ENCODE results near the gene SLC25A6. TPM values are rescaled to one million over a fixed set of nuclear protein-coding genes. Genes with fewer than 3 reads are reported as not detected.

Gene SLC25A6
- total and polyA plus RNA-seq, 2 experiments from 2014 or later = 256 to 317 TPM

- no peak overlapping the region for H2AFZ ChIP-seq
- no peaks in the 10 kb centered on the region for H3K9me3 ChIP-seq (ENCODE audit: low read depth)
- no peak overlapping the region for H3K27ac ChIP-seq
- no peaks in the 10 kb centered on the region for H3K4me1 ChIP-seq (ENCODE audit: insufficient read depth)
- no peaks in the 10 kb centered on the region for H4K20me1 ChIP-seq (ENCODE audit: insufficient read depth)
- no peak for TF ChIP-seq EZH2 (IDR thresholded peaks at IDR 0.05; ENCODE audit: insufficient read depth, poor library complexity, severe bottlenecking)
- no peak for TF ChIP-seq EZH2phosphoT487 (IDR thresholded peaks at IDR 0.05; ENCODE audit: insufficient read depth, low read depth)
- H3K36me3 ChIP-seq (ENCODE audit: low read depth) = no peaks in the 10 kb centered on the region
- in situ Hi-C loops (cut with MboI) = no loop called here
- 56 to 60% methylated on average over 22 of the region's 22 CpGs for WGBS, 2 experiments (ENCODE audit: low coverage in 1 of 2, low lambda C conversion rate in 2 of 2, missing lambda C conversion rate in 2 of 2)
- H3K9me2 ChIP-seq (ENCODE audit: insufficient read depth) = no peaks in the 10 kb centered on the region
- no peak overlapping the region for H3K9ac ChIP-seq
- no peak for DNase-seq
- no peak overlapping the region for H3K4me3 ChIP-seq
- H3F3A ChIP-seq (ENCODE audit: insufficient read depth) = no peaks in the 10 kb centered on the region
- no peaks in the 10 kb centered on the region for H3K27me3 ChIP-seq (replicated peaks; ENCODE audit: insufficient read depth)
- no peaks in the 10 kb centered on the region for H3K79me2 ChIP-seq (ENCODE audit: insufficient read depth)
- no peak overlapping the region for H3K4me2 ChIP-seq (ENCODE audit: unreplicated experiment)
Measured at GRCh38 chrX:1341545-1342184, 50.2 kb downstream of the SLC25A6 start.

GRCh38 chrX:1336948-1337779, 54.7 kb downstream of the SLC25A6 start:
- H3F3A ChIP-seq (ENCODE audit: insufficient read depth) = no peaks in the 10 kb centered on the region
- H3K9me3 ChIP-seq (ENCODE audit: low read depth) = no peaks in the 10 kb centered on the region
- TF ChIP-seq EZH2phosphoT487 (IDR thresholded peaks at IDR 0.05; ENCODE audit: insufficient read depth, low read depth) = no peak
- no peak for TF ChIP-seq EZH2 (IDR thresholded peaks at IDR 0.05; ENCODE audit: insufficient read depth, poor library complexity, severe bottlenecking)
- peak overlapping the region; percentile 43; the same call in 1 of the 2 replicates for H3K4me3 ChIP-seq
- no peak overlapping the region for H3K27ac ChIP-seq
- H3K9ac ChIP-seq = no peak overlapping the region
- no peaks in the 10 kb centered on the region for H3K9me2 ChIP-seq (ENCODE audit: insufficient read depth)
- in situ Hi-C loops (cut with MboI) = no loop called here
- H3K79me2 ChIP-seq (ENCODE audit: insufficient read depth) = no peaks in the 10 kb centered on the region
- H3K36me3 ChIP-seq (ENCODE audit: low read depth) = no peaks in the 10 kb centered on the region
- no peak for DNase-seq
- H3K27me3 ChIP-seq (replicated peaks; ENCODE audit: insufficient read depth) = no peaks in the 10 kb centered on the region
- no peak overlapping the region for H2AFZ ChIP-seq
- H3K4me2 ChIP-seq (ENCODE audit: unreplicated experiment) = peak overlapping the region; percentile 83
- WGBS, 2 experiments (ENCODE audit: low coverage in 1 of 2, low lambda C conversion rate in 2 of 2, missing lambda C conversion rate in 2 of 2) = 44 to 48% methylated on average over 18 of the region's 18 CpGs
- no peaks in the 10 kb centered on the region for H4K20me1 ChIP-seq (ENCODE audit: insufficient read depth)
- no peaks in the 10 kb centered on the region for H3K4me1 ChIP-seq (ENCODE audit: insufficient read depth)

DNA sequence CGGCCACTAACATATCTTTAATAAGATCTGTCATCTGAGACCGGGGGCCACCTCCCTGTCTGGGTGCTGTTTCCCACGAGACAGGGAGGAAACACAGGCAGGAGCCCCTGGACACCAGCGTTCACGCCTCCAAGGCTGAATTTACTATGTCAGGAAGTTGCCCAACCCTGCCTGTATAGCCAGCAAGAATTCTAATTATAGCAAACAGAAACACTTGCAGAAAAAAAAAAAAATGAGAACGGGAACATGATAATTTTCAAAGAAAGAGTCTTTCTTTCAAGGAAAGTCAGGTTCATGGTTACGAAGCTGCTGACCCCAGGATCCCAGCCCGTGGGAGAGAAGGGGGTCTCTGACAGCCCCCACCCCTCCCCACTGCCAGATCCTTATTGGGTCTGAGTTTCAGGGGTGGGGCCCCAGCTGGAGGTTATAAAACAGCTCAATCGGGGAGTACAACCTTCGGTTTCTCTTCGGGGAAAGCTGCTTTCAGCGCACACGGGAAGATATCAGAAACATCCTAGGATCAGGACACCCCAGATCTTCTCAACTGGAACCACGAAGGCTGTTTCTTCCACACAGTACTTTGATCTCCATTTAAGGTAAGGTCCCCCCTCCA, 55.5 kb downstream of the SLC25A6 start, which contains the start of gene IL3RA:
IL3RA (plus strand) TSS at position 455 of the 613 bp plus-strand sequence. CDS start 4,981 bp downstream, outside the sequence.
- H3F3A ChIP-seq (ENCODE audit: insufficient read depth) = no peaks in the 10 kb centered on the region
- peak within 1 kb of the TSS; percentile 43 for H3K4me3 ChIP-seq
- no peak within 1 kb of the TSS for H3K27ac ChIP-seq
- H3K9ac ChIP-seq = no peak within 1 kb of the TSS
- no peaks in the 10 kb centered on the region for H3K79me2 ChIP-seq (ENCODE audit: insufficient read depth)
- TF ChIP-seq EZH2phosphoT487 (IDR thresholded peaks at IDR 0.05; ENCODE audit: insufficient read depth, low read depth) (no peak), EZH2 (IDR thresholded peaks at IDR 0.05; ENCODE audit: insufficient read depth, poor library complexity, severe bottlenecking) (no peak)
- no peaks in the 10 kb centered on the region for H3K9me3 ChIP-seq (ENCODE audit: low read depth)
- no peaks in the 10 kb centered on the region for H3K27me3 ChIP-seq (replicated peaks; ENCODE audit: insufficient read depth)
- no peaks in the 10 kb centered on the region for H3K36me3 ChIP-seq (ENCODE audit: low read depth)
- H4K20me1 ChIP-seq (ENCODE audit: insufficient read depth) = no peaks in the 10 kb centered on the region
- in situ Hi-C loops (cut with MboI) = no loop called here
- no peak within 1 kb of the TSS for H2AFZ ChIP-seq
- H3K4me1 ChIP-seq (ENCODE audit: insufficient read depth) = no peaks in the 10 kb centered on the region
- H3K4me2 ChIP-seq (ENCODE audit: unreplicated experiment) = peak within 1 kb of the TSS; percentile 83
- H3K9me2 ChIP-seq (ENCODE audit: insufficient read depth) = no peaks in the 10 kb centered on the region
- 16 to 20% methylated on average over 14 of the region's 14 CpGs for WGBS, 2 experiments (ENCODE audit: low coverage in 1 of 2, low lambda C conversion rate in 2 of 2, missing lambda C conversion rate in 2 of 2)
- DNase-seq = peak; percentile 23

Other genes with a start within 250 kb of the SLC25A6 start
- not detected in 2 replicates for gene CRLF2, start 179.5 kb downstream of the SLC25A6 start, total RNA-seq (2014; rRNA removed; shearing (Covaris generic))
- gene CRLF2, start 179.5 kb downstream of the SLC25A6 start, polyA plus RNA-seq (2016; fragmentation: Nextera tagmentation; extraction: Ambion mirVana) = not detected in 2 replicates
- not detected in 2 replicates for gene CSF2RA, start 123.3 kb downstream of the SLC25A6 start, total RNA-seq (2014; rRNA removed; shearing (Covaris generic))
- gene CSF2RA, start 123.3 kb downstream of the SLC25A6 start, polyA plus RNA-seq (2016; fragmentation: Nextera tagmentation; extraction: Ambion mirVana) = not detected in 2 replicates
- not detected in 2 replicates for gene IL3RA, start 55.3 kb downstream of the SLC25A6 start, total RNA-seq (2014; rRNA removed; shearing (Covaris generic))
- gene IL3RA, start 55.3 kb downstream of the SLC25A6 start, polyA plus RNA-seq (2016; fragmentation: Nextera tagmentation; extraction: Ambion mirVana) = 0.13 and 0.30 TPM in 2 replicates
- gene ASMTL, start 60.8 kb upstream of the SLC25A6 start, total RNA-seq (2014; rRNA removed; shearing (Covaris generic)) = 8.1 and 15.7 TPM in 2 replicates
- 36.2 and 38.4 TPM in 2 replicates for gene ASMTL, start 60.8 kb upstream of the SLC25A6 start, polyA plus RNA-seq (2016; fragmentation: Nextera tagmentation; extraction: Ambion mirVana)
- gene P2RY8, start 145.1 kb upstream of the SLC25A6 start, total RNA-seq (2014; rRNA removed; shearing (Covaris generic)) = not detected in 2 replicates
- 0.04 TPM in 1 of 2 replicates, not detected in the other for gene P2RY8, start 145.1 kb upstream of the SLC25A6 start, polyA plus RNA-seq (2016; fragmentation: Nextera tagmentation; extraction: Ambion mirVana)
- gene AKAP17A, start 199.5 kb upstream of the SLC25A6 start, total RNA-seq (2014; rRNA removed; shearing (Covaris generic)) = 21.8 and 23.3 TPM in 2 replicates
- gene AKAP17A, start 199.5 kb upstream of the SLC25A6 start, polyA plus RNA-seq (2016; fragmentation: Nextera tagmentation; extraction: Ambion mirVana) = 11.2 and 11.6 TPM in 2 replicates
- gene ASMT, start 222.9 kb upstream of the SLC25A6 start, total RNA-seq (2014; rRNA removed; shearing (Covaris generic)) = not detected in 2 replicates
- gene ASMT, start 222.9 kb upstream of the SLC25A6 start, polyA plus RNA-seq (2016; fragmentation: Nextera tagmentation; extraction: Ambion mirVana) = not detected in 2 replicates

Data from GM23248 (cell line).